GM13977 (cell line): ENCODE results near the gene FNDC1.

Source experiments
- DNase-seq: peaks from one replicate; pipeline ENCODE4 v3.0.0; 2012; ENCODE audit warnings: low spot score
- CTCF ChIP-seq: IDR thresholded peaks from 2 replicates; pipeline ENCODE4 v1.5.1; 2012; ENCODE audit warnings: mild to moderate bottlenecking, control low read depth; ENCODE audit not compliant: insufficient read depth; ENCODE audit errors: extremely low read depth, missing control alignments
- in situ Hi-C: fragments of 300-500 bp; cut with MboI; formaldehyde crosslinking; loops from one replicate; pipeline ENCODE4 v1.12.0; 2022; ENCODE audit warnings: low sequenced_read_pairs, low pct_unique_long_range_greater_than_20kb, mixed read lengths, inconsistent platforms; ENCODE audit not compliant: unreplicated experiment

FNDC1 gene

GRCh38 chr6:159152041-159152440 is 17.2 kb upstream of the FNDC1 start:
- in situ Hi-C loops = no loop called here
- DNase-seq = no peak
- no peak for TF ChIP-seq CTCF

GRCh38 chr6:159152782-159153181 is 16.4 kb upstream of the FNDC1 start:
- DNase-seq = no peak
- no peak for TF ChIP-seq CTCF
- in situ Hi-C loops = no loop called here

DNA sequence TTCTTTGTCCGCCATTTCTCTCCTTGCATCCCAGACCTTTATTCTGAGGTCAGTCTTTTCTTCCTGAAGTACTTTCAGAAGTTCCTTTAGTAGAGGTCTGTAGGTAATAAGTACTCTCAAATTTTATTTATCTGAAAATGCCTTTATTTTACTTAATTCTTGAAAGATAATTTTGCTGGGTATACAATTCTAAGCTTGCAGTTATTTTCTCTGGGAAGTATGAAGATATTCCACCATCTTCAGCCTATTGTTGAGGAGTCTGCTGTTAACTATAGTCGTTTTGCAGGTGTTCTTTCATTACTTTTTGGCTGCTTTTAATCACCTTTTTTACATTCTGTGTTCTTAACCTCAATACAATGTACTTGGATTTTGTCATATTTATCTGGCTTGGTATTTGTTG is 13.5 kb upstream of the FNDC1 start:
- in situ Hi-C loops = no loop called here
- DNase-seq = no peak
- no peak for TF ChIP-seq CTCF

DNA sequence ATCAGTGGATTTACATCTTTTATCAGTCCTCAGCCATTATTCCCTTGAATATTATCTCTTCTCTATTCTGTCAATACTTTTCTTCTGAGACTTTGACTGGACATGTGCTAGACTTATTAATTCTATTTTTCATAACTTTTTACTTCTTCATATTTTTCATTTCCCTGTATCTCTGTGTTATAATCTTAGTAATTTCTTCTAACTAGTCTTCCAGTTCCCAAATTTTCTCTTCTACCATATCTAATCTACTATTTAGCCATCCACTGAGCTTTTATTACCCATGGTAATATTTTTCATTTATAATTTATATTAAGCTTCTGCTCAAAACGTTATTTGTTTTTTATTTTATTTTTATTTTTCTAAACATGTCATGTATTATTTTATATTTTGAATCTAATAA is 13.1 kb upstream of the FNDC1 start:
- DNase-seq = no peak
- no peak for TF ChIP-seq CTCF
- in situ Hi-C loops = no loop called here

DNA sequence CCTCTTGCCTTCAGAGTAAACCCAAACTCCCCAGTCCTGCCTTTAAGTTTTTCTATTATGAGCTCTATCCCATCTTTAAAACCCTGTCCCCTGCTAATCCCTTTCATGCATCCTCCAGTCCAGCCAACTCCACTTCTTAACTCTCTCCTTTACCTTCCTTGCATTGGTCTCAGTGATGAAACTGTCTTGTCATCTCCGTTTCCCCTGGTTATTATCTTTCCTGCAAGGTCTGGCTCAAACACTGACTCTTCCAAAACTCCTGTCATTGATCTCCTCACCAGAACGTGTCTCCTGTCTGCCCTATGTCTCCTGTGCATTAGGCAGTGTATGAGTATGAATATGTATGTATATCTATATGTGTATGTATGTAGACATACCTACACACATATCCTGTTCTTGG is 11.8 kb upstream of the FNDC1 start:
- TF ChIP-seq CTCF = no peak
- in situ Hi-C loops = no loop called here
- DNase-seq = no peak

DNA sequence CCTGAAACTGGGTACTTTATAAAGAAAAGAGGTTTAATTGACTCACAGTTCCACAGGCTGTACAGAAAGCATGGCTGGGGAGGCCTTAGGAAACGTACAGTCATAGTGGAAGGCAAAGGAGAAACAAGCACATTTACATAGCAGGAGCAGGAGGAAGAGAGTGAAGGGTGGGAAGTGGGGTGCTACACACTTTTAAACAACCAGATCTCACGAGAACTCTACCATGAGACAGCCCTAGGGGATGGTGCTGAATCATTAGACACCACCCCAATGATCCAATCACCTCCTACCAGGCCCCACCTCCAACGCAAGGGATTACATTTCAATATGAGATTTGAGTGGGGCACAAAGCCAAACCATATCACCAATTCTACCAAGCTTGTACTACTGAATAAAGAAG is 7.4 kb upstream of the FNDC1 start:
- no peak for DNase-seq
- in situ Hi-C loops = no loop called here
- TF ChIP-seq CTCF = no peak

DNA sequence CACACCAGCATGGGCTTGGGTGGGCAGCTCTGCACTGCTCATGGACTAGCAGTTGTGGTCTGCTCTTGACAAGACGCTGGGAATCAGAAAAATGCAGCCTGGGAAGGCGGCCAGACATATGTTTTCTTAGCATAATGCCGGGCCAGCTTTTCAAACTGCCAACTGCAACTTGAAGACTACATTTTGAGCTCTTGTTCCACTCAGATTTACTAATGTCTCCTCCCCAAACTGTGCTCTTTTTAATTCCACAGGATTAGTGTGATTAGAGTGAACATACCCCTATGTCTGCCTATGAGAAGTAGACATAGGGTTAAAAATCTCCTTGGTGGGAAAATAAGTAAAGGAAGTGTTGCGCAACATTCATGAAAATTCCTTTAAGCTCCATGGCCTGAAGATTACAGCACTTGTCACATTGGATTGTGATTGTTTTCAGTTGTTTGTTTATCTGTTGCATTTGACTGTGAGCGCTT is 5.3 kb upstream of the FNDC1 start:
- in situ Hi-C loops = no loop called here
- TF ChIP-seq CTCF = no peak
- DNase-seq = no peak
